Stimulated activated CD4-positive, alpha-beta T cell treated with anti-CD3 and anti-CD28 coated beads, Interleukin-12 subunit alpha, Interleukin-12 subunit beta, amount 100 ng/mL, for 4 hours (primary cell): ENCODE data around the gene TBL2.
"Not testable (repeated sequence)": the region's sequence is repeated elsewhere in the genome, so short reads cannot be mapped to it uniquely, and the experiment has no call there.

ENCODE experiments used
- DNase-seq: peaks from one replicate; pipeline ENCODE4 v3.0.0-alpha.2; 2020

Gene TBL2

DNA sequence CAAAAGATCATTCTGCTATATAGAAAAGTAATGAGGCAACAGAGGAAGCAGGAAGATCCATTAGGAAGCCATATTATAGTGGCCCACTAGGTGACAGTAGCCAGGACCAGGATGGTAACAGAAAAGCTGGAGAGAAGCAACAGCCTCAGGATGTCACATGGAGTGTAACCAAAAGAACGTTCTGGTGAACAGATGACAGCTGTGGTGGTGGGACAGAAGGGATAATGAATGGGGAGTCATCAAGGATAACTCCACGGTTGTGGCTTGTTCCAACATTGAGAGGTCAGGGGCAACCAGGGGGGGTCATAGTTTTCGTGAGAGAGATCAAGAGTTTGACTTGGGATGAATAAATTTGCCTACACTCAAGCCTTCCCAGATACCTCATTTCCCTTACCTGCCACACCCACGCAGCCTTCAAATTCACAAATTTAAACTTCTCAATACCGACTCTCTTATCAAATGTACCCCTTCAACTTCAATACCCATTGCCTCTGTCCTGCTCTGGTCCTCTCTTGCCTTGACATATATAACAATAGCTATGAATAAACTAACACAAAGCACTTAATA lies 9.3 kb downstream of the TBL2 start:
- DNase-seq: no peak

DNA sequence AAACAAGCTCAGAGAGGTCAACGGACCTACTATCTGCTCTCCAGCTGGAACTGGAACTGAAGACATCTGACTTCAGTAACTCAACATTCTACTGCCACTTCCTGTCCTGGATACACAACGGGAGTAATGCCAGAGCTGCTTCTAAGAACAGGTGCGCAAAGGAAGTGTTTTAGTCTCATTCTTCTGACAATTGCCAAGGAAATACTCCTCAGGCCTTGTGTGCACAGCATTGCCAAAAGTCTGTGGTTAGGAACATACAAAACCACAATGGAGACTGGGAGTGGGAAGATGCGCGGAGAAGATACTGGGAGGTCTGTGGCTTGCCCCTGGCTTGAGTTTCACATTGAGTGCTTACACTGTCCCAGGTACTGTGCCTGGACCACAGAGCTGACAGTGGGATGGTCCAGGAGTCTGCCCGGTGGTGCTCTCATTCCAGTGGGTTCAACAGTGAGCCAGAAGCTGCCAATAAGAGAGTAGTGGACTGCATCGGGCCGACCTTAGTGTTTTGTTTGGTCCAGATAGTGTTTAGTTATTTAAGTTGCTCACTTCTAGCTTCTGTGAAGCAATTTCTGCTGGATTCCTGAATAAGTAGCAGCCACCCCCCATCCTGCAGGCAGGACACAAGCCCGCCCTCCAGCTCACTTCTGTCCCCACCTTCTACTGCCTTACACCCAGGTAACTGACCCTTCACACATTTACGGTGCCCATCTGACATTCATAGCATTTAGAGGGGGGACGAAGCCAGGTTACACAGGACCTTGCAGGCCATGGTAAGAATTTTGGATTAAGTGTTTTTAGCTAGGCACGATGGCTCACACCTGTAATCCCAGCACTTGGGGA lies 10.3 kb downstream of the TBL2 start:
- no peak for DNase-seq

DNA sequence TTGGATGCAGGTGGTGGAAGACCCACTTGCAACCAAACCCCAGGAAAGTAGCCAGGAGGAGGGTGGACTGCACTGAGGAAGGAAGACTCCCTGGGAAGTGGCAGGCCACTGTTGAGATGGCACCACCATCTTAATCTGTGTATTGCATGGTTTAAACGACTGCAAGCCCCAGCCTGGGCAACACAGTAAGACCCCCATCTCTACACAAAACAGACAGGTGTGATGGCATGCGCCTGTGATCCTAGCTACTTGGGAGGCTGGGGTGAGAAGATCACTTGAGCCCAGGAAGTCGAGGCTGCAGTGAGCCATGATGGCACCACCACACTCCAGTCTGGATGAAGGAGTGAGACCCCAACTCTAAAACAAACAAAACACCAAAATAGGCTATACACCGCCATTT lies 11.2 kb downstream of the TBL2 start:
- DNase-seq: no peak

DNA sequence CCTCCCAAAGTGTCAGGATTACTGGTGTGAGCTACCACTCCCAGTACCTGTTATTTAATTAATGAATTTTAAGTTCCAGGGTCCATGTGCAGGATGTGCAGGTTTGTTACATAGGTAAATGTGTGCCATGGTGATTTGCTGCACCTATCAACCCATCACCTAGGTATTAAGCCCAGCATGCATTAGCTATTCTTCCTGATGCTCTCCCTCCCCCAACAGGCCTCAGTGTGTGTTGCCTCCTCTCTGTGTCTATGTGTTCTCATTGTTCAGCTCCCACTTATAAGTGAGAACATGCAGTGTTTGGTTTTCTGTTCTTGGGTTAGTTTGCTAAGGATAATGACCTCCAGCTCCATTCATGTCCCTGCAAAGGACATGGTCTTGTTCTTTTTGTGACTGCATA lies 11.9 kb downstream of the TBL2 start:
- DNase-seq: not testable (repeated sequence)

DNA sequence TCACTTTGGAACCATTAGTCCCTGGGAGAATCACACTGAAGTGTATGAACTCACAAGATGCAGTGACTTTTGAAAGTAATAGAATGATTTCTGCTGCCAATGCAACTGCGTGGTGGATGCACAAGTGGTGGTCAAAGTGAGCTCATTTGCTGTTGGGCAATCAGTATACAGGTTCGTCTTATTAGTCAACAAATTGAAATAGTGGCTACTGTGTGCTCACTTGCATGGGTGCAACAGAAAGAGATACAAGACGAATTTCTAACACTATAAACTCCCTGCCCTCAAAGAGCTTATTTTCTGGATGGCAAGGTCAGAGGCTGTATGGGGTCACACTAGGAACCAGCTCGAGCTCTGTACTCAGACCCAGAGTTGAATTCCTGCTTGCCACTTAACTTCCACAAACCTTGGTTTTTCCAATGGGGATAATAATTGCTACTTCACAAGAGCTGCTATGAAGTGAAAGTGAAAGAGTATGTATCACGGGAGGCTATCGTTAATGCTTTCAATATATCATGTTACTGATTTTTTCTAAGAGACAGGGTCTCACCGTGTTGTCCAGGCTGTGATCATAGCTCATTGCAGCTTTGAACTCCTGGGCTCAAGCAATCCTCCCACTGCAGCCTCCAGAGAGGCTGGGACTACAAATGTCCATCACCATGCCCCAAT lies 12.6 kb downstream of the TBL2 start:
- no peak for DNase-seq

DNA sequence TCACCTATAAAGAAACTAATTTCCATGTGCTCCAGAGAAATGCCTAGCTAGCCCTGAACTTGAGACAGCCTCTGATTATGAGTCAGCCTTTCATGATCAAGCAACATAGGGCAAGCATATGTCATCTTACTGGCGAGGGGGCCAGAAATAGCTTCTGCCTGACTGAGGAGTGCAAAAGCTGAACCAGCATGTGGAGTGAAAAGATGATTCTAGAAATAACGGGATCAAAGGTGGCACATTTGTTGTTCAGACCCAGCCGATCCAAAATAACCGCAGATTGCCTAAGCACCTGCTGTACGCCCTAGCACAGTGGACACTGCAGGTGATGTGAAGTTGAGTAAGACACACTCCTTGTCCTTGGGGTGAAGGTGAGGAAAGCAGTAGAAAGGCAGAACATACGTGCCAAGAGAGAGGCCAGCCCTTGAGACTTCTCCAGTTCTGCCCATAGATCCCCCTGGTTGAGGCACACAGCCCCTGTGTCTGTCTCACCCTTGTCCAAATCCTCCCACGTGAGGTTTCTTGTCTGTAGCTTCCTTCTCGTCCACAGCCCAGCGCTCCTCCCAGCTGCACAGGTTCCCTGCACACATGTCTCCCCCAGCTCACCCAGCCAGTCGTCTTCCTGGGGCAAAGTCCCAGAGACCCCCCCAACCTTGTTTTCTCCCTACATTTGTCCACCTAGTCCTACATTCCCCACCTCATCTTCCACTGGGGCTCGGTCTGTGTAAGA lies 18.1 kb downstream of the TBL2 start:
- no peak for DNase-seq

DNA sequence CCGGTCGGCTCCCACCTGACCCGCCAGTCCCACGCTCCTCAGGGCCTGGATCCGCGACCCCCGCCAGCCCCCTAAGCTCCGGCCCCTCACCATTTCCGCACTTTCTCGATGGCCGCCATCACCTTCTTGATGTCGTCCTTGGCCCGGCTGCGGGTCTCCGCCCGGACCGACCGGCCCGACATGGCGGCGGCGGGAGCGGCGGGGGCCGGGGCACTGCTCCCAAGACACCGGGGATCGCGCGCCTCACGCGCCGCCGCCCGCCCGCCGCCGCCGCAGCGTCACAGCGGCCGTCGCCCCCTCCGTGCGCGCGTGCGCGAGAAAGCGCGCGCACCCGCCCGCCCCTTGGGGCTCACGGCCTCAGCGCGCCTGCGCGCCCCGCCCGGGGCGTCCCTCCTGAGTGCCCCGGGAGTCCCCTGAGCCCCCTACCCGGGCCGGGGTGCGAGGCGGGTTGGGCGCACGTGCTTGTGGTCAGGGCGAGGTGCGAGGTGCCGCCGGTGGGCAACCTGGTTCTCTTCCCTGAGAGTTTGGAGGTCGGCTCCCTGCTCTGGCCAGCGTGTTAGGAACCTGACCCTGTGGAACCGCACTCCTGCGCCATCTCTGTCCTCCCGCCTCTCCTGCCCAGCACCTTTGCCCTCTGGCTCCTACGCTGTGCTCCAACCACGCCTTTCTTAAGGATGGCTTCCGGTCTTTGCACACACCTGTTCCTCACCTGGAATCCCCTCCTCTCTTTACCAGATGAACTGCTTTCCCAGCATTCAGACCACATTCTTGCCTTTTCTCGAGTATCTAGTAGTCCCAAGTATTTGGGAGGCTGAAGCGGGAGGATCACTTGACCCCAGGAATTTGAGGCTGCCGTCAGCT lies 20.8 kb downstream of the TBL2 start, which contains the start of gene BCL7B:
Gene BCL7B (minus strand): TSS at position 294 of the 861 bp plus-strand sequence. CDS start 112 bp downstream, at position 182.
- peak; percentile 74 for DNase-seq

DNA sequence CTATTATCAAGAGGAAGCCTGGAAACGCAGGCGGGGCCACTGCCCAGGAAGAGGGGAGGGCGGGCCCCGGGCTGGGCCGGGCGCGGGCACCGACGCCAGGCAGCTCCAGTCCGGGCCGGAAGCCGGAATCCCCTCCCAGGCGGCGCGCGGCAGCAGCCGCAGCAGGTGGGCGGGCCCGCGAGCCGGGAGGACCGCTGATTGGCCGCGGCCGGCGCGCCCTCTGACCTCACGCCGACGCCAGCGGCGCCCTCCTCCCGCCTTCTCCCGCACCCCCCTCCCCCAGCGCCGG lies 21.3 kb downstream of the TBL2 start:
- peak; percentile 88 for DNase-seq

DNA sequence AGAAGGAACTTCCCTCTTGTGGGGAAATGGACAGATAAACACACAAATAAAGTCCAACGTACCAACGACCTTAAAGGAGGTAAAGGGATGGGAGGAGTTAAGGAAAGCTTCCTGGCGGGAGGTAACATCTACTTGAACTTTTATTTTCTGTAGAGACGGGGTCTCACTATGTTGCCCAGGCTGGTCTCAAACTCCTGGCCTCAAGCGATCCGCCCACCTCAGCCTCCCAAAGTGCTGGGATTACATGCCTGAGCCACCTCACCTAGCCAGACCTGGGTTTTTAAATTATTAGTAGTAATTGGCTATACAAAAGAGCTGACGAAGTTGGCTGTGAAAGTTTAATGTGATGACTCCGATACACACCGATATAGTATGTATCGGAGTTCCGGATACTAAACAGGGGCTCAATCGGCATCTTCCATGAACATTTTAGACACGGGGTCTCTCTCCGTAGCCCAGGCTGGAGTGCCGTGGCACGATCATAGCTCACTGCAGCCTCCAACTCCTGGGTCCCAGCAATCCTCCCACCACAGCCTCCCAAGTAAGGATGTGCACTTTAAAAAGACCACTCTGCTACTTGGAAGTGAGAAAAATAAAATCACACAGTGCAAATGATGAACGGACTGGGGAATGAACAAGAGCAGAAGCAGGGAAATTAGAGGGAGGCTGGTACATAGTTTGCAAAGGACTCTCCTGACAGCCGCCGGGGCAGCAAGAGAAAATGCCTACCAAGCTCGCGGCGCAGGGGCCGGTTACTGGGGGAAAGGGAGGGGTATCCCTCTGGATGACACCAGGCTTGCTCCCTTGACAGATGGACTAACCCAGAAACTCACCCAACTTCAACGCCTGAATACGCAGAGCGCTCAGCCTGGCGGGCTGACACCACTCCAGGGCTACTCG lies 21.9 kb downstream of the TBL2 start:
- DNase-seq: no peak

DNA sequence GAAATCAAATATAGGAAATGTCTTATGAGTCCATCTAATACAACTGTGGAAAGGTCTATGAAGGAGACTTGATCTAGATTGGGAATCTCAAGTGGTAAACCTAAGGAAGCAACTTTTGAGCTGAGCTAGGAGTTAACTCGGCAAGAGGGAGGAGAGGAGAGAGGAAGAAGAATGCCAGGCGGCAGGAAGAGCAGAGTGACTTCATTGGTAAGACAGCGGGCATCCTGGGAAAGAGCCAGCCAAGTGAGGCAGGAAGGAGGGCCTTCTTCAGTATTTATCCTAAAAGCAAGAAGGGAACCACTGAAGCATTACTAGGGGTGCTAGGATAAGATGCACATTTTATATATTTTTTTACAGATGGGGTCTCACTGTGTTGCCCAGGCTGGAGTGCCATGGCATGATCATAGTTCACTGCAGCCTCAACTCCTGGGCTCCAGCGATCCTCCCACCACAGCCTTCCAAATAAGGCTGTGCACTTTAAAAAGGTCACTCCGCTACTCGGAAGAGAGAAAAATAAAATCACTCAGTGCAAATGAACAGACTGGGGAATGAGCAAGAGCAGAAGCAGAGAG lies 22.9 kb downstream of the TBL2 start:
- DNase-seq: no peak

DNA sequence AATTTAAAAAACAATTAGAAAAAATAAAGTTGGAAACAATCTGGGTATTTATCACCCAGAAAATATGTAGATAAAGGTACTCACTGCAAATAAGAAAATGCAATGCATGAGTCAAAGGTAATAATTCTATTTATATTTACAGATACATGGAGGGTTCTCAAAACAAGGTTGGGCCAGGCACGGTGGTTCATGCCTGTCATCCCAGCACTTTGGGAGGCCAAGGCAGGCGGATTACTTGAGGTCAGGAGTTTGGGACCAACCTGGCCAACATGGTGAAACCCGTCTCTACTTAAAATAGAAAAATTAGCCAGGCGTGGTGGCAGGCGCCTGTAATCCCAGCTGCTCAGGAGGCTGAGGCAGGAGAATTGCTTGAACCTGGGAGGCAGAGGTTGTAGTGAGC lies 28.3 kb downstream of the TBL2 start:
- DNase-seq: not testable (repeated sequence)

DNA sequence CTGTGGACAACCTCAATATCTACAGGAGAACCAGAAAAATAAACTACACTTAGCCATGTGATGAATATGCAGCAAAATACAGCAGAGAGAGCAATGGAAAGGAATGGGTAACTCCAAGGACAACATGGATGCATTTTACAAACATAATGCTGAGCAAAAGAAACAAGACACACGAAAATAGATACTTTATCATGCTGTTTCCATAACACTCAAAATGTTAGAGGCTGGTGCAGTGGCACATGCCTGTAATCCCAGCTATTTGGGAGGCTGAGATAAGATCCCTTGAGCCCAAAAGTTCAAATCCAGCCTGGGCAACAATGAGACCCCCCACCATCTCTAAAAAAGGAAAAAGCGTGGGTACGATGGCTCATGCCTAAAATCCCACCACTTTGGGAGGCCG lies 29.2 kb downstream of the TBL2 start:
- no peak for DNase-seq

DNA sequence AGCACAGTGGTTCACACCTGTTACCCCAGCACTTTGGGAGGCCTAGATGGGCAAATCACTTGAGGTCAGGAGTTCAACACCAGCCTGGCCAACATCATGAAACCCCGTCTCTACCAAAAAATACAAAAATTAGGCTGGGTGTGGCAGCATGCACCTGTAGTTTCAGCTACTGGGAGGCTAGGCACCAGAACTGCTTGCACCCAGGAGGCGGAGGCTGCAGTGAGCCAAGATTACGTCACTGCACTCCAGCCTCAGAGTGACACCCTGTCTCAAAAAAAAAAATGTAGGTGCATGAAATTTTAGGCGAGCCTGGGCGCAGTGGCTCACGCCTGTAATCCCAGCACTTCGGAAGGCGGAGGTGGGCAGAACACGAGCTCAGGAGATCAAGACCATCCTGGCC lies 30.5 kb downstream of the TBL2 start:
- DNase-seq: no peak

DNA sequence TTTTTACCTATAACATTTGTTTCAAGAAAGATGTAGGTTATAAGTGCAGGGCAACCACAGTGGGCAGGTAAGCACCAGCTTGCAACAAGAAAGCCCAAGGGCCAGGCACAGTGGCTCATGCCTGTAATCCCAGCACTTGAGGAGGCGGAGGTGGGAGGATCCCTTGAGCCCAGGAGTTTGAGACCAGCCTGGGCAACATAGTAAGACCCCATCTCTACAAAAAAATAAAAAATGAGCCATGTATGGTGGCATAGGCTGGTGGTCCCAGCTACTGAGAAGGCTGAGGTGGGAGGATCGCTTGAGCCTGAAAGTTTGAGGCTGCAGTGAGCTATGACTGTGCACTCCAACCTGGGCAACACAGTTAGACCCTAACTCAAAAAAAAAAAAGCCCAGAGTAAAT lies 33.7 kb downstream of the TBL2 start:
- no peak for DNase-seq

DNA sequence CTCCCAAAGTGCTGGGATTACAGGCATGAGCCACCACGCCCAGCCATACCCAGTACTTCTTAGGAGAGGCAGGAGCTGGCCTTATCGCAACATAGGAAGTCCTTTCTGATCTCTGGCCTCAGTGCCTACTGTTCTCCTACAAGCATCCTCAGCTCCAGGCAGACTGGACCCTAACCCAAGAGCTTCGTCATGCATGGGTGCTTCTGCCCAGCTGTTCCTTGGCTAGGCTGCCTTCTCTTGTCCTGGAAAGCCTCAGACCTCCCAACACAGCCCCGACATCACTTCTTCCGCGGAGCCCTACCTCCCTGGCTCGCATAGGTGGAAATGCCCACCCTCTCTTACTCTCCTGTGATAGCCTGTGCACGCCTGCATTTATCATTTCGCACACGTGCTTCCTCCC lies 36.7 kb downstream of the TBL2 start:
- DNase-seq: no peak

DNA sequence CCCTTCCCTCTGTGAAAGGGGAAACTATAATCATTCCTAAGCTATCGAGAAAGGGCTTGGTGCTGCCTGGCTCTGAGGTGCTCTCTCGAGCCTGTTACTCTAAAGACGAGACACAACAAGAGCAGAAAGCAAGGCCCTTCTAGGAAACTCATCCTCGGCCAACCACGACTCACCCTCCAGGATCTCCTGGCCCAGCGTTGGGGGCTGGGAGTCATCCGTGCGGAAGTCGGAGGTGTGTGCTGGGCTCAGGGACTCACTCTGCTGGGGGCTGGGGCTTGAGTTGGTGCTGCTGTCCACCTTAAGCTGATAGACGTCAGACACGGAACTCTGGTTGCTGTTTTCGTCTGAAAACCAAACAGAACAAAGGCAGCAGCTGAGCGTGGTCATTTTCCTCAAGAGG lies 38.7 kb downstream of the TBL2 start:
- no peak for DNase-seq

DNA sequence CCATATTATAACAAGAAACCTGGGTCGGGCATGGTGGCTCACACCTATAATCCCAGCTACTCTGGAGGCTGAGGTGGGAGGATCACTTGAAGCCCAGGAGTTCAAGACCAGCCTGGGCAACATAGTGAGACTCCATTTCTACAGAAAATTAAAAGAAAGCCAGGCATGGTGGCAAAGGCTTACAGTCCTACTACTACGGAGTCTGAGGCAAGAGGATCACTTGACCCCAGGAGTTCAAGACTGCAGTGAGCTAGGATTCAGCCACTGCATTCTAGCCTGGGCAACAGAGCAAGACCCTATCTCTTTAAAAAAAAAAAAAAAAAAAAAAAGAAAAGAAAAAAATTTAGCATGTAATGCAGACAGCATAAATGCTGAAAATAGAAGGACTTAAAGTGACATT lies 39.9 kb downstream of the TBL2 start:
- not testable (repeated sequence) for DNase-seq

DNA sequence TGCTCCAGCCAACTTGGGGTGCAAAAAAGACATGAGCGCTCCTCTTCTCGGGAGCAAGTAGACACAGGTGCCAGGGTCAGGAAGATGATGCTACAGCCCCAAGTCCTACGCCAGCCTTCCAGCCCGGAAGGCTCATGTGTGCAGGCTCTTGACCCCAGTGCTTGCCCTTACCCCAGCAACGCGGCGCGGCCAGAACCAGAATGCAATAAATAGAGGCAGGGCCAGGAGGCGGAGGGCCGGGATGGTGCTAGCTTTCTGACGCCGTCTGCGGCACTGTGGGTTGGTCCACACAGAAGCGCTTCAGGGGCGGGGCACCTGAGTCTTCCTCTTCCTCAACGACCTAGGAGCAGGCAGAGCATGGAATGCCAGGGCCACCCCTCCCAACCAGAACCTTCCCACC lies 41.3 kb downstream of the TBL2 start:
- no peak for DNase-seq

DNA sequence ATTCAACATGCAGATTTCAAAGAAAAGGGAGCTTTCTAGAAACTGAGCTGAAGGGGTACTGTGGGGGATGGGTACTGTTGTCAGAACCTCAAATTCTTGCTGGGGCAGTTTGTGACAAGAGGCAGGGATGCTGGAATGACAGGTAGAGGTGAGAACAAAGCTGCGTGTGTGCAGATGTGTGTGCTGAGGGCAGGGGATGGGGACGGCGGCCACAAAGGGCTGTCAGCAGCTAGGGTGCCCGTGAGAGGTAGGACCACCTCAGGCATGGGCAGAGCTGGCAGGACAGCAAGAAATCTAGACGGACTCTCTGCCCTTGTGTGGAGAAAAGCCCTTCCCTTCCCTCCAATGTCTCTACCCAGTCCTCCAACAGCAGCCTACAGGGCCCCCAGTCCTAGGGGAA lies 41.9 kb downstream of the TBL2 start:
- no peak for DNase-seq

DNA sequence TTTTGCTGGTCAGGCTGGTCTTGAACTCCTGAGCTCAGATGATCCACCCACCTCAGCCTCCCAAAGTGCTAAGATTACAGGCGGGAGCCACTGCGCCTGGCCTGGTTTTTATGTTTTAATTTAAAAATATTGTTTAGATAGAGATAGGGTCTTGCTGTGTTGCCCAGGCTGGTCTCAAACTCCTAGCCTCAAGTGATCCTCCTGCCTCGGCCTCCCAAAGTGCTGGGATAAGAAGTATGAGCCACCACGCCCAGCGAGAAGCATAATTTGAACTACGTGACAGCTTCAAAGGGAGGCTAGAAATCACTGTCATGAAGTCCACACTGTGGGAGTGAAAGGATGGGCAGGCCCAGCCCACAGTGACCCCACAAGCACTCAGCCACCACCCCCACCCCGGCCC lies 42.5 kb downstream of the TBL2 start:
- DNase-seq: not testable (repeated sequence)

DNA sequence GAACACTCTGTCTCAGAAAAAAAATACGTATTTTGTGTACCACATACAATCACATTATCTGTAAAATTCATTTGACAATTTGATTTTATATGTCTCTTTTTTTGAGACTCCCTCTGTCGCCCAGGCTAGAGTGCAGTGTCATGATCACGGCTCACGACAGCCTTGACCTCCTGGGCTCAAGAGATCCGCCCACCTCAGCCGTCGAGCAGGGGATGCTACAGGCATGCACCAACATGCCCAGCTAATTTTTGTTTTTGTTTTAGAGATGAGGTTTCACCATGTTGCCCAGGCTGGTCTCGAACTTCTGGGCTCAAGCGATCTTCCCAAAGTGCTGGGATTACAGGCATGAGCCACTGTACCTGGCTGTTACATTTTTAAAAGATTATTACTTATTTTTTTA lies 44.6 kb downstream of the TBL2 start:
- DNase-seq: no peak
